ENCODE data around the gene TMEM129. TPM values are rescaled to one million over a fixed set of nuclear protein-coding genes. Genes with fewer than 3 reads are reported as not detected.

Gene TMEM129
- total RNA-seq, 4 donors from 2014 or later, result 50.4 to 77.2 (median 57.6) TPM

GRCh38 chr4:1714303-1715001 lies 6.7 kb downstream of the TMEM129 start:
- H3K4me1 ChIP-seq, result peaks cover 81% of the 10 kb centered on the region

GRCh38 chr4:1713003-1713851 lies 7.9 kb downstream of the TMEM129 start:
- no peaks in the 10 kb centered on the region for H3K9me3 ChIP-seq
- 16% methylated on average over 32 of the region's 35 CpGs for WGBS
- H3K27ac ChIP-seq, result peak overlapping the region; percentile 99
- no peaks in the 10 kb centered on the region for H3K27me3 ChIP-seq
- peaks cover 78% of the 10 kb centered on the region for H3K4me1 ChIP-seq
- no peak for TF ChIP-seq POLR2AphosphoS5 (IDR thresholded peaks at IDR 0.05)
- no peak for DNase-seq (ENCODE audit: low spot score in 2 of 2)
- H3K4me3 ChIP-seq, result peak overlapping the region; percentile 87
- H3K36me3 ChIP-seq, result peaks cover 15% of the 10 kb centered on the region

More at GRCh38 chr4:1714303-1715001, 6.7 kb downstream of the TMEM129 start:
- H3K4me3 ChIP-seq, result no peak overlapping the region
- DNase-seq (ENCODE audit: low spot score in 2 of 2), result no peak
- TF ChIP-seq EP300 (IDR thresholded peaks at IDR 0.05), result no peak
- H3K36me3 ChIP-seq, result peaks cover 15% of the 10 kb centered on the region
- H3K9me3 ChIP-seq, result no peaks in the 10 kb centered on the region
- 72% methylated on average over 9 of the region's 9 CpGs for WGBS
- H3K27me3 ChIP-seq, result no peaks in the 10 kb centered on the region
- H3K27ac ChIP-seq, result peak overlapping the region; percentile 5

- TF ChIP-seq POLR2AphosphoS5 (IDR thresholded peaks at IDR 0.05) (peak in 2 of 3 donors; percentile 11 to 71), EP300 (IDR thresholded peaks at IDR 0.05) (no peak), POLR2A (IDR thresholded peaks at IDR 0.05) (peak; percentile 62 to 71)
- H3K9me3 ChIP-seq, result no peaks in the 10 kb centered on the region
- H3K4me3 ChIP-seq, result peak within 1 kb of the TSS; percentile 87
- peak; percentile 98 for DNase-seq (ENCODE audit: low spot score in 2 of 2)
- H3K27me3 ChIP-seq, result no peaks in the 10 kb centered on the region
- peak within 1 kb of the TSS; percentile 99 for H3K27ac ChIP-seq
- WGBS, result 0% methylated on average over 44 of the region's 98 CpGs
- peaks cover 71% of the 10 kb centered on the region for H3K4me1 ChIP-seq
- H3K36me3 ChIP-seq, result peaks cover 8% of the 10 kb centered on the region
Observed at GRCh38 chr4:1712216-1713002, 8.7 kb downstream of the TMEM129 start, which contains the start of gene SLBP. TSS of gene SLBP (minus strand) at chr4:1712319. CDS start at chr4:1712188, 131 bp downstream.

- TF ChIP-seq POLR2AphosphoS5 (IDR thresholded peaks at IDR 0.05), result no peak
- TF ChIP-seq POLR2A (IDR thresholded peaks at IDR 0.05), result no peak
- TF ChIP-seq CTCF (IDR thresholded peaks at IDR 0.05), result no peak
- no peak for TF ChIP-seq EP300 (IDR thresholded peaks at IDR 0.05)
- Histone ChIP-seq H3K36me3 (peaks cover 3% of the 10 kb centered on the region), H3K4me1 (peaks cover 65% of the 10 kb centered on the region), H3K9me3 (no peaks in the 10 kb centered on the region), H3K27ac (peak overlapping the region; percentile 99), H3K4me3 (peak overlapping the region; percentile 87), H3K27me3 (no peaks in the 10 kb centered on the region)
- no peak for DNase-seq (ENCODE audit: low spot score in 2 of 2)
- WGBS, result 0% methylated on average over 7 of the region's 85 CpGs
Observed at GRCh38 chr4:1711571-1712215, 9.4 kb downstream of the TMEM129 start.

DNA sequence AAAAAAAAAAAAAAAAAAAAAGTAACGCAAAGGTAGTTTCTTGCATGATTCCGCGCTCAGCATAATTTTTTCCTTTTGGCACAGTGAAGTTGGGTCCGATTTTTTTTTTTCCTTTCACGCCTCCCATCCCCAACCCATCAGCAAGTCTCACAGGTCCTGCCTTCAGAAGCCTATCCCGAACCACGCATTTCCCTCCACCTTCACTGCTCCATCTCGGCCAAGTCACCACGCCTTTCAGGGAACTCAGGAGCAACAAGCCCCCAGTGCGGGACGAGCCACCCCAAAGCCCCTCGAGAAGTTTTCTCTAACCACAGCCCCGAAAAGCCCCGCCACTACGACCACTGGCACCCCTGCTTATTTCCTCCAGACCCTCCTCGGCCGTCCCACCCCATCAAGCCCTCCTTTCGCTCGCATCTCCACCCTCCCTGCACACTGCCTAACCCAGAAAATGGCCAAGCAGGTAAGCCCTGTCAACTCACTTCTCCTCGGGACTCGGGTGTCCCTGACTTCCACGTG lies 10.0 kb downstream of the TMEM129 start:
- WGBS, result 10% methylated on average over 22 of the region's 22 CpGs
- no peak for DNase-seq (ENCODE audit: low spot score in 2 of 2)
- no peak for TF ChIP-seq EP300 (IDR thresholded peaks at IDR 0.05)
- no peak for TF ChIP-seq CTCF (IDR thresholded peaks at IDR 0.05)
- TF ChIP-seq POLR2AphosphoS5 (IDR thresholded peaks at IDR 0.05), result no peak
- no peak for TF ChIP-seq POLR2A (IDR thresholded peaks at IDR 0.05)
- Histone ChIP-seq H3K36me3 (peaks cover 7% of the 10 kb centered on the region), H3K4me3 (peak overlapping the region; percentile 87), H3K27ac (peak overlapping the region; percentile 99), H3K27me3 (no peaks in the 10 kb centered on the region), H3K9me3 (no peaks in the 10 kb centered on the region), H3K4me1 (peaks cover 60% of the 10 kb centered on the region)

GRCh38 chr4:1708581-1708980 lies 12.5 kb downstream of the TMEM129 start:
- H3K4me1 ChIP-seq, result peaks cover 40% of the 10 kb centered on the region
- peaks cover 28% of the 10 kb centered on the region for H3K36me3 ChIP-seq
- no peaks in the 10 kb centered on the region for H3K27me3 ChIP-seq
- TF ChIP-seq POLR2A (IDR thresholded peaks at IDR 0.05) (no peak), EP300 (IDR thresholded peaks at IDR 0.05) (no peak), CTCF (IDR thresholded peaks at IDR 0.05) (no peak), POLR2AphosphoS5 (IDR thresholded peaks at IDR 0.05) (no peak)
- H3K4me3 ChIP-seq, result no peak overlapping the region
- WGBS, result 28% methylated on average over 1 of the region's 1 CpG
- H3K9me3 ChIP-seq, result no peaks in the 10 kb centered on the region
- no peak for DNase-seq (ENCODE audit: low spot score in 2 of 2)
- no peak overlapping the region for H3K27ac ChIP-seq
